Head of caudate nucleus (tissue), 42 donors: Measurements from ENCODE around the gene BSPRY.

Source experiments
- DNase-seq, 42 donors: peaks; one replicate each; pipeline versions ENCODE4 v3.0.0 to v3.0.0-alpha.2; 2020 to 2021; ENCODE audit warnings: mixed read lengths in 7 of 42
- intact Hi-C: fragments of 100-400 bp; cut with DNase I; formaldehyde crosslinking; loops from one replicate; pipeline ENCODE4 v1.15.0; 2022

Gene BSPRY

GRCh38 chr9:113349445-113350094 is at the start of gene BSPRY:
BSPRY (plus strand) TSS chr9:113349541; CDS start chr9:113349580, 39 bp downstream.
- intact Hi-C loops: no loop called here
- peak in 27 of 42 donors; percentile 11 to 70 (median 52) for DNase-seq

GRCh38 chr9:113299800-113300292 is 49.5 kb upstream of the BSPRY start:
- intact Hi-C loops: no loop called here
- DNase-seq: peak in 2 of 42 donors; percentile 7 to 19

GRCh38 chr9:113301548-113301947 is 47.8 kb upstream of the BSPRY start:
- no peak for DNase-seq
- intact Hi-C loops: no loop called here

GRCh38 chr9:113302792-113303418 is 46.4 kb upstream of the BSPRY start, which contains the start of gene RNF183:
RNF183 (minus strand) TSS chr9:113303376; CDS start chr9:113298184, 5,192 bp downstream.
- DNase-seq: no peak
- intact Hi-C loops: no loop called here

- DNase-seq: no peak
- intact Hi-C loops: no loop called here
Observed at GRCh38 chr9:113306566-113306965, 42.8 kb upstream of the BSPRY start.

- DNase-seq: no peak
- intact Hi-C loops: no loop called here
Observed at GRCh38 chr9:113307396-113307975, 41.9 kb upstream of the BSPRY start.

GRCh38 chr9:113309204-113309813 is 40.0 kb upstream of the BSPRY start:
- intact Hi-C loops: no loop called here
- DNase-seq: peak in 29 of 42 donors; percentile 10 to 80 (median 51)

- DNase-seq: no peak
- intact Hi-C loops: no loop called here
Observed at GRCh38 chr9:113310538-113310937, 38.8 kb upstream of the BSPRY start.

- intact Hi-C loops: no loop called here
- DNase-seq: peak in 2 of 42 donors; percentile 6 to 32
Observed at GRCh38 chr9:113311961-113312360, 37.4 kb upstream of the BSPRY start.

- intact Hi-C loops: no loop called here
- DNase-seq: no peak
Observed at GRCh38 chr9:113313261-113313660, 36.1 kb upstream of the BSPRY start.

- no peak for DNase-seq
- intact Hi-C loops: no loop called here
Observed at GRCh38 chr9:113315231-113315630, 34.1 kb upstream of the BSPRY start.

- intact Hi-C loops: no loop called here
- no peak for DNase-seq
Observed at GRCh38 chr9:113316030-113316429, 33.3 kb upstream of the BSPRY start.

GRCh38 chr9:113317777-113318176 is 31.6 kb upstream of the BSPRY start:
- no peak for DNase-seq
- intact Hi-C loops: no loop called here

GRCh38 chr9:113319054-113319453 is 30.3 kb upstream of the BSPRY start:
- no peak for DNase-seq
- intact Hi-C loops: no loop called here

GRCh38 chr9:113320051-113320450 is 29.3 kb upstream of the BSPRY start:
- intact Hi-C loops: no loop called here
- no peak for DNase-seq

GRCh38 chr9:113322671-113323070 is 26.7 kb upstream of the BSPRY start:
- no peak for DNase-seq
- intact Hi-C loops: no loop called here

- intact Hi-C loops: no loop called here
Observed at GRCh38 chr9:113326230-113326629, 23.1 kb upstream of the BSPRY start.

GRCh38 chr9:113328045-113328782 is 21.1 kb upstream of the BSPRY start:
- intact Hi-C loops: no loop called here
- no peak for DNase-seq

More at GRCh38 chr9:113326230-113326629, 23.1 kb upstream of the BSPRY start:
- DNase-seq: no peak

- intact Hi-C loops: no loop called here
- DNase-seq: no peak
Observed at GRCh38 chr9:113331780-113332179, 17.6 kb upstream of the BSPRY start.
